ENCODE data around the gene ZFAND3.

DNA sequence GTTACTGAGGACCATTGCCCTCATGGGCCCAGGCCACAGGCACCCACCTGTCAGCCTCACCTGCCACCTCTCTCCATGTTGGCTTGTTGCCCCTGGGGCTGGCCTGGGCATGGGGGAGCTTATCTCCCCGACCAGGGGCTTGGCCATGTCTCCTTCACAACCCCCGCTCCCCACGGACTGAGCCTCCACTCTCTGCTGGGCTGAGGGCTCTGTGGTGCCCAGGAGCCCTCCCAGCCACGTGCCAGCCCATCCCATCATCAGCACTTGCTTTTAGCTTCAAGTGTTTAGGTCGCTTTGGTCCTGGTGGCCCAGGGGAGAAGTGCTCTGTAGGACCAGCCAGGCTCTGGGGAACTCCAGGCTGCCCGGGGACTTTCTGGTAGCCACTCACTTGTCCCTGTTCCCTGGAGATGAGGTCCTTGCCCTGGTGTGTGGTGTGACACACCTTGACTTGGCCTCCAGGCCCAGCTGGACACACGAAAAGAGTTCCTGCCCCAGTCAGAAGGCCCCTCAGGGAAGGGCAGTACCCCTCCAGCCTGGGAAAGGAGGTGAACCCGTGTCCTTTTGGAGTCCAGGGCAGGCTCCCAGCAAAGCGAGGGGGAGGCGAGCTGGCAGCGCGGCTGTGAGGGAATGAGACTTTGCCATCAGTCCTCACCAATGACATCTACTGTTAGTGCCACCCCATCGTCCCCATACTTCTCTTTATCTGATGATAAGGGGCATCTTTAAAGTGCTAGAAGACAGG lies 352.6 kb downstream of the ZFAND3 start:
- no peak for TF ChIP-seq EZH2 (IDR thresholded peaks at IDR 0.05; ENCODE audit: low read length)
- TF ChIP-seq, protein P1, sequence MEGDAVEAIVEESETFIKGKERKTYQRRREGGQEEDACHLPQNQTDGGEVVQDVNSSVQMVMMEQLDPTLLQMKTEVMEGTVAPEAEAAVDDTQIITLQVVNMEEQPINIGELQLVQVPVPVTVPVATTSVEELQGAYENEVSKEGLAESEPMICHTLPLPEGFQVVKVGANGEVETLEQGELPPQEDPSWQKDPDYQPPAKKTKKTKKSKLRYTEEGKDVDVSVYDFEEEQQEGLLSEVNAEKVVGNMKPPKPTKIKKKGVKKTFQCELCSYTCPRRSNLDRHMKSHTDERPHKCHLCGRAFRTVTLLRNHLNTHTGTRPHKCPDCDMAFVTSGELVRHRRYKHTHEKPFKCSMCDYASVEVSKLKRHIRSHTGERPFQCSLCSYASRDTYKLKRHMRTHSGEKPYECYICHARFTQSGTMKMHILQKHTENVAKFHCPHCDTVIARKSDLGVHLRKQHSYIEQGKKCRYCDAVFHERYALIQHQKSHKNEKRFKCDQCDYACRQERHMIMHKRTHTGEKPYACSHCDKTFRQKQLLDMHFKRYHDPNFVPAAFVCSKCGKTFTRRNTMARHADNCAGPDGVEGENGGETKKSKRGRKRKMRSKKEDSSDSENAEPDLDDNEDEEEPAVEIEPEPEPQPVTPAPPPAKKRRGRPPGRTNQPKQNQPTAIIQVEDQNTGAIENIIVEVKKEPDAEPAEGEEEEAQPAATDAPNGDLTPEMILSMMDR (optimal IDR thresholded peaks at IDR 0.05 in 1 of 3, IDR thresholded peaks at IDR 0.05 in 1 of 3, conservative IDR thresholded peaks at IDR 0.05 in 1 of 3; ENCODE audit: extremely low read depth in 1 of 3, insufficient read depth in 2 of 3, low read length in 3 of 3): no peak

Measured in keratinocyte (primary cell).